GM12878 (cell line): Measurements from ENCODE around the gene PTPN22. TPM values are rescaled to one million over a fixed set of nuclear protein-coding genes. Genes with fewer than 3 reads are reported as not detected.

Experiments
- BCLAF1 ChIP-seq: fragments of 450-650 bp; IDR thresholded peaks from 2 replicates; pipeline ENCODE4 v1.6.1; 2017; ENCODE audit warnings: antibody characterized with exemption, mild to moderate bottlenecking, moderate library complexity
- FOXK2 ChIP-seq: fragments of 450-650 bp; IDR thresholded peaks from 2 replicates; pipeline ENCODE4 v1.6.1; 2017; ENCODE audit warnings: mild to moderate bottlenecking, moderate library complexity
- GABPA ChIP-seq: IDR thresholded peaks from 2 replicates; pipeline ENCODE4 v1.6.1; 2014; ENCODE audit warnings: antibody characterized with exemption, low read depth, mild to moderate bottlenecking, inconsistent platforms
- MTA2 ChIP-seq: fragments of 450-650 bp; IDR thresholded peaks from 2 replicates; pipeline ENCODE4 v1.6.1; 2016; ENCODE audit warnings: low read depth, mild to moderate bottlenecking, moderate library complexity
- MYC ChIP-seq: IDR thresholded peaks from 2 replicates; pipeline ENCODE4 v1.6.1; 2011; ENCODE audit warnings: mild to moderate bottlenecking, low read length, moderate library complexity, inconsistent platforms; ENCODE audit not compliant: insufficient read depth, insufficient replicate concordance, insufficient read length, severe bottlenecking
- RB1 ChIP-seq: fragments of 450-650 bp; formaldehyde crosslinking; IDR thresholded peaks from 2 replicates; pipeline ENCODE4 v1.6.1; 2017; ENCODE audit warnings: mild to moderate bottlenecking, borderline replicate concordance
- RELA ChIP-seq: fragments of 450-650 bp; IDR thresholded peaks from 2 replicates; pipeline ENCODE4 v1.8.0; 2014; ENCODE audit warnings: borderline replicate concordance; ENCODE audit not compliant: partially characterized antibody
- ZNF384 ChIP-seq: IDR thresholded peaks from 2 replicates; pipeline ENCODE4 v1.6.1; 2012; ENCODE audit warnings: low read depth, mild to moderate bottlenecking, low read length, improper control_type of control experiment, borderline replicate concordance
- polyA plus RNA-seq, 11 experiments: library from polyadenylated mRNA; depleted of rRNA in 4 of 11; unstranded in 6 of 11; stranded (reverse) in 5 of 11; fragments of >200 nt; fragmentation: Nextera tagmentation in 4 of 11; fragmentation: Illumina TruSeq in 1 of 11; extraction: Ambion mirVana in 4 of 11; extraction: Trizol in 1 of 11; gene quantifications; 1 replicate in 1 of 11; 2 replicates in 10 of 11; pipeline versions ENCODE4 v1.2.1 to v1.2.3, GENCODE V29; 2011 to 2016; ENCODE audit warnings: inconsistent platforms in 2 of 11, missing spikeins in 2 of 11, low read depth in 1 of 11
- total RNA-seq, 4 experiments: library from RNA; depleted of rRNA in 3 of 4; stranded (reverse); fragments of >200 nt in 3 of 4; fragmentation: Illumina TruSeq in 1 of 4; extraction: Trizol in 1 of 4; gene quantifications; 2 replicates each; pipeline versions ENCODE4 v1.2.1 to v1.2.3, GENCODE V29; 2013 to 2021
- TF ChIP-seq, protein P1 (sequence below): fragments of 450-650 bp; IDR thresholded peaks from 2 replicates; pipeline ENCODE4 v1.6.1; 2017; ENCODE audit warnings: mild to moderate bottlenecking, moderate library complexity
- TF ChIP-seq, protein P2 (sequence below): fragments of 450-650 bp; IDR thresholded peaks from 2 replicates; pipeline ENCODE4 v1.6.1; 2016; ENCODE audit warnings: mild to moderate bottlenecking, moderate library complexity, borderline replicate concordance
- TF ChIP-seq, protein P3 (sequence below): IDR thresholded peaks from 2 replicates; pipeline ENCODE4 v1.6.1; 2012; ENCODE audit warnings: improper control_type of control experiment, low read depth, low read length; ENCODE audit not compliant: insufficient replicate concordance

PTPN22 gene
- total and polyA plus RNA-seq, 10 of the 15 experiments (the other 5 are each of a cell fraction or from before 2014, with no cell fraction given): 22.8 to 65.1 (median 44.9) TPM

DNA sequence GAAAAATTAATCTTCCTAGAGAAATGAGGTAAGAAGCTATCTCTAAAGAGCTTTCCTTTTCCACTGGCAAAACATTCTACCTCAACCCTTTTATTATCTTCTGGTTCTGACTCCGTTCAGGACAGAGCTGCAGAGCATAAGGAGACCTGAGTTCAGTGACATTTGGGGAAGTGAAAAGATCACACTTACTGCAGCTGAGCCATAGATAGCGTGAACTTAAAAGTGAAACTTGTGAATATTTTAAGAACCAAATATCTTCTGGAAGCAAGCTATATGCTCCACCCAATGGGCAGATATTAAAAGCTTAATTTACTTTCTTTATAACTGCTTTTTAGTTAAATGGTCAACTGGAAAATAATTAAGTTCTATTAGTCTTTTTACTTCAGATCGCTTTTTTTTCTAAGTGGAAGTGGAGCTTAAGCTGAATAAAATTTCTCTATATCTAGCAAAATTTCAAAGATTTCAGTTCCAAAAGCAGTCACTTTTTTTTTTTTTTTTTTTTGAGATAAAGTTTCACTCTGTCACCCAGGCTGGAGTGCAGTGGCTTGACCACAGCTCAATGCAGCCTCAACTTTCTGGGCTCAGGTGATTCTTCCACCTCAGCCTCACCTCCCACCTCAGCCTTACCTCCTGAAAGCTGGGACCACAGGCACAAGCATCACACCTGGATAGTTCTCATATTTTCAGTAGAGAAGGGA, 11.9 kb downstream of the PTPN22 start (continued):
- TF ChIP-seq BCLAF1 (no peak), MTA2 (peak; percentile 76), RB1 (no peak), GABPA (no peak), FOXK2 (no peak), MYC (no peak), ZNF384 (peak; percentile 86), RELA (no peak)
- TF ChIP-seq, protein P1, sequence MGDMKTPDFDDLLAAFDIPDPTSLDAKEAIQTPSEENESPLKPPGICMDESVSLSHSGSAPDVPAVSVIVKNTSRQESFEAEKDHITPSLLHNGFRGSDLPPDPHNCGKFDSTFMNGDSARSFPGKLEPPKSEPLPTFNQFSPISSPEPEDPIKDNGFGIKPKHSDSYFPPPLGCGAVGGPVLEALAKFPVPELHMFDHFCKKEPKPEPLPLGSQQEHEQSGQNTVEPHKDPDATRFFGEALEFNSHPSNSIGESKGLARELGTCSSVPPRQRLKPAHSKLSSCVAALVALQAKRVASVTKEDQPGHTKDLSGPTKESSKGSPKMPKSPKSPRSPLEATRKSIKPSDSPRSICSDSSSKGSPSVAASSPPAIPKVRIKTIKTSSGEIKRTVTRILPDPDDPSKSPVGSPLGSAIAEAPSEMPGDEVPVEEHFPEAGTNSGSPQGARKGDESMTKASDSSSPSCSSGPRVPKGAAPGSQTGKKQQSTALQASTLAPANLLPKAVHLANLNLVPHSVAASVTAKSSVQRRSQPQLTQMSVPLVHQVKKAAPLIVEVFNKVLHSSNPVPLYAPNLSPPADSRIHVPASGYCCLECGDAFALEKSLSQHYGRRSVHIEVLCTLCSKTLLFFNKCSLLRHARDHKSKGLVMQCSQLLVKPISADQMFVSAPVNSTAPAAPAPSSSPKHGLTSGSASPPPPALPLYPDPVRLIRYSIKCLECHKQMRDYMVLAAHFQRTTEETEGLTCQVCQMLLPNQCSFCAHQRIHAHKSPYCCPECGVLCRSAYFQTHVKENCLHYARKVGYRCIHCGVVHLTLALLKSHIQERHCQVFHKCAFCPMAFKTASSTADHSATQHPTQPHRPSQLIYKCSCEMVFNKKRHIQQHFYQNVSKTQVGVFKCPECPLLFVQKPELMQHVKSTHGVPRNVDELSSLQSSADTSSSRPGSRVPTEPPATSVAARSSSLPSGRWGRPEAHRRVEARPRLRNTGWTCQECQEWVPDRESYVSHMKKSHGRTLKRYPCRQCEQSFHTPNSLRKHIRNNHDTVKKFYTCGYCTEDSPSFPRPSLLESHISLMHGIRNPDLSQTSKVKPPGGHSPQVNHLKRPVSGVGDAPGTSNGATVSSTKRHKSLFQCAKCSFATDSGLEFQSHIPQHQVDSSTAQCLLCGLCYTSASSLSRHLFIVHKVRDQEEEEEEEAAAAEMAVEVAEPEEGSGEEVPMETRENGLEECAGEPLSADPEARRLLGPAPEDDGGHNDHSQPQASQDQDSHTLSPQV: no peak
- TF ChIP-seq, protein P2, sequence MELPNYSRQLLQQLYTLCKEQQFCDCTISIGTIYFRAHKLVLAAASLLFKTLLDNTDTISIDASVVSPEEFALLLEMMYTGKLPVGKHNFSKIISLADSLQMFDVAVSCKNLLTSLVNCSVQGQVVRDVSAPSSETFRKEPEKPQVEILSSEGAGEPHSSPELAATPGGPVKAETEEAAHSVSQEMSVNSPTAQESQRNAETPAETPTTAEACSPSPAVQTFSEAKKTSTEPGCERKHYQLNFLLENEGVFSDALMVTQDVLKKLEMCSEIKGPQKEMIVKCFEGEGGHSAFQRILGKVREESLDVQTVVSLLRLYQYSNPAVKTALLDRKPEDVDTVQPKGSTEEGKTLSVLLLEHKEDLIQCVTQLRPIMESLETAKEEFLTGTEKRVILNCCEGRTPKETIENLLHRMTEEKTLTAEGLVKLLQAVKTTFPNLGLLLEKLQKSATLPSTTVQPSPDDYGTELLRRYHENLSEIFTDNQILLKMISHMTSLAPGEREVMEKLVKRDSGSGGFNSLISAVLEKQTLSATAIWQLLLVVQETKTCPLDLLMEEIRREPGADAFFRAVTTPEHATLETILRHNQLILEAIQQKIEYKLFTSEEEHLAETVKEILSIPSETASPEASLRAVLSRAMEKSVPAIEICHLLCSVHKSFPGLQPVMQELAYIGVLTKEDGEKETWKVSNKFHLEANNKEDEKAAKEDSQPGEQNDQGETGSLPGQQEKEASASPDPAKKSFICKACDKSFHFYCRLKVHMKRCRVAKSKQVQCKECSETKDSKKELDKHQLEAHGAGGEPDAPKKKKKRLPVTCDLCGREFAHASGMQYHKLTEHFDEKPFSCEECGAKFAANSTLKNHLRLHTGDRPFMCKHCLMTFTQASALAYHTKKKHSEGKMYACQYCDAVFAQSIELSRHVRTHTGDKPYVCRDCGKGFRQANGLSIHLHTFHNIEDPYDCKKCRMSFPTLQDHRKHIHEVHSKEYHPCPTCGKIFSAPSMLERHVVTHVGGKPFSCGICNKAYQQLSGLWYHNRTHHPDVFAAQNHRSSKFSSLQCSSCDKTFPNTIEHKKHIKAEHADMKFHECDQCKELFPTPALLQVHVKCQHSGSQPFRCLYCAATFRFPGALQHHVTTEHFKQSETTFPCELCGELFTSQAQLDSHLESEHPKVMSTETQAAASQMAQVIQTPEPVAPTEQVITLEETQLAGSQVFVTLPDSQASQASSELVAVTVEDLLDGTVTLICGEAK: 0 out of 2 replicates have a peak, but pooled peaks have one; percentile 12
- TF ChIP-seq, protein P3, sequence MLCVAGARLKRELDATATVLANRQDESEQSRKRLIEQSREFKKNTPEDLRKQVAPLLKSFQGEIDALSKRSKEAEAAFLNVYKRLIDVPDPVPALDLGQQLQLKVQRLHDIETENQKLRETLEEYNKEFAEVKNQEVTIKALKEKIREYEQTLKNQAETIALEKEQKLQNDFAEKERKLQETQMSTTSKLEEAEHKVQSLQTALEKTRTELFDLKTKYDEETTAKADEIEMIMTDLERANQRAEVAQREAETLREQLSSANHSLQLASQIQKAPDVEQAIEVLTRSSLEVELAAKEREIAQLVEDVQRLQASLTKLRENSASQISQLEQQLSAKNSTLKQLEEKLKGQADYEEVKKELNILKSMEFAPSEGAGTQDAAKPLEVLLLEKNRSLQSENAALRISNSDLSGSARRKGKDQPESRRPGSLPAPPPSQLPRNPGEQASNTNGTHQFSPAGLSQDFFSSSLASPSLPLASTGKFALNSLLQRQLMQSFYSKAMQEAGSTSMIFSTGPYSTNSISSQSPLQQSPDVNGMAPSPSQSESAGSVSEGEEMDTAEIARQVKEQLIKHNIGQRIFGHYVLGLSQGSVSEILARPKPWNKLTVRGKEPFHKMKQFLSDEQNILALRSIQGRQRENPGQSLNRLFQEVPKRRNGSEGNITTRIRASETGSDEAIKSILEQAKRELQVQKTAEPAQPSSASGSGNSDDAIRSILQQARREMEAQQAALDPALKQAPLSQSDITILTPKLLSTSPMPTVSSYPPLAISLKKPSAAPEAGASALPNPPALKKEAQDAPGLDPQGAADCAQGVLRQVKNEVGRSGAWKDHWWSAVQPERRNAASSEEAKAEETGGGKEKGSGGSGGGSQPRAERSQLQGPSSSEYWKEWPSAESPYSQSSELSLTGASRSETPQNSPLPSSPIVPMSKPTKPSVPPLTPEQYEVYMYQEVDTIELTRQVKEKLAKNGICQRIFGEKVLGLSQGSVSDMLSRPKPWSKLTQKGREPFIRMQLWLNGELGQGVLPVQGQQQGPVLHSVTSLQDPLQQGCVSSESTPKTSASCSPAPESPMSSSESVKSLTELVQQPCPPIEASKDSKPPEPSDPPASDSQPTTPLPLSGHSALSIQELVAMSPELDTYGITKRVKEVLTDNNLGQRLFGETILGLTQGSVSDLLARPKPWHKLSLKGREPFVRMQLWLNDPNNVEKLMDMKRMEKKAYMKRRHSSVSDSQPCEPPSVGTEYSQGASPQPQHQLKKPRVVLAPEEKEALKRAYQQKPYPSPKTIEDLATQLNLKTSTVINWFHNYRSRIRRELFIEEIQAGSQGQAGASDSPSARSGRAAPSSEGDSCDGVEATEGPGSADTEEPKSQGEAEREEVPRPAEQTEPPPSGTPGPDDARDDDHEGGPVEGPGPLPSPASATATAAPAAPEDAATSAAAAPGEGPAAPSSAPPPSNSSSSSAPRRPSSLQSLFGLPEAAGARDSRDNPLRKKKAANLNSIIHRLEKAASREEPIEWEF: no peak
